ENCODE measurements around the gene HABP2. TPM values are rescaled to one million over a fixed set of nuclear protein-coding genes. Genes with fewer than 3 reads are reported as not detected.

HABP2 gene
- total RNA-seq, 1 donor from 2014 or later, result not detected

DNA sequence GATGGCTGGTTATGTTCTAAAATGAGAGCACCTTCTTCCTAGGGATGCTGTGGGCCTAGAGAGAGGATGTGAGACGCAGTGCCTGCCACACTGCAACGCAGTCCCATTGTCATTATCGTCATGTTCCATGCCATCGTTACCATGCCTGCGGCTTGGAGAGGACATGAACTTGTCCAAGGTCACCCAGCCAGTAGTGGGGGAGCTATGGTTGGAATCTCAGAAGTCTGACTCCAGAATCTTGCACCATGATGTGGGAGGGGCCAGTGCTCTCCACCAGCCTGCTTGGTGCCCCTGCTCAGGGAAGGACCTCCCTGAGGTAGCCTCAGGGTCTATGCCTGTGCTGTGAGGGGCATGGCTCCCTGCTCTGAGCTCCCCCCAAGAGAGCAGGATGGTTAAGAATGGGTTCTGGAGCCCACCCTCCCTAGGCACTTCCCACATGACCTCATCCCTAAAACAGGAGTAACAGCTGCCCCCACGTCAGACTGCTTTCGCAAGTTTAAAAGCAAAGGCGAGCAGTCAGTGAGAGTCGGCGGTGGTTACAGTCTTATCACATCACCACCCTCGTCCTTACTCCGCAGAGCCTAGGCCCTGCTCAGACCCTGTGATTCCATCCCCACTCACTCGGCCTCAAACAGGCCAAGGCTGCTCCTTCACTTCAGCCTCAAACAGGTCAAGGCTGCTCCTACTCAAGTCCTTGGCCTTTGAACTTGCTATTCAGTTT is 50.4 kb downstream of the HABP2 start:
- Histone ChIP-seq H3K27me3 (no peaks in the 10 kb centered on the region), H3K4me1 (no peaks in the 10 kb centered on the region), H3K4me3 (no peak overlapping the region), H3K27ac (no peak overlapping the region), H3K36me3 (no peaks in the 10 kb centered on the region), H3K9me3 (no peaks in the 10 kb centered on the region)
- intact Hi-C loops (cut with DNase I), result no loop called here
- DNase-seq (ENCODE audit: low spot score in 2 of 2), result no peak
- TF ChIP-seq, protein P1, sequence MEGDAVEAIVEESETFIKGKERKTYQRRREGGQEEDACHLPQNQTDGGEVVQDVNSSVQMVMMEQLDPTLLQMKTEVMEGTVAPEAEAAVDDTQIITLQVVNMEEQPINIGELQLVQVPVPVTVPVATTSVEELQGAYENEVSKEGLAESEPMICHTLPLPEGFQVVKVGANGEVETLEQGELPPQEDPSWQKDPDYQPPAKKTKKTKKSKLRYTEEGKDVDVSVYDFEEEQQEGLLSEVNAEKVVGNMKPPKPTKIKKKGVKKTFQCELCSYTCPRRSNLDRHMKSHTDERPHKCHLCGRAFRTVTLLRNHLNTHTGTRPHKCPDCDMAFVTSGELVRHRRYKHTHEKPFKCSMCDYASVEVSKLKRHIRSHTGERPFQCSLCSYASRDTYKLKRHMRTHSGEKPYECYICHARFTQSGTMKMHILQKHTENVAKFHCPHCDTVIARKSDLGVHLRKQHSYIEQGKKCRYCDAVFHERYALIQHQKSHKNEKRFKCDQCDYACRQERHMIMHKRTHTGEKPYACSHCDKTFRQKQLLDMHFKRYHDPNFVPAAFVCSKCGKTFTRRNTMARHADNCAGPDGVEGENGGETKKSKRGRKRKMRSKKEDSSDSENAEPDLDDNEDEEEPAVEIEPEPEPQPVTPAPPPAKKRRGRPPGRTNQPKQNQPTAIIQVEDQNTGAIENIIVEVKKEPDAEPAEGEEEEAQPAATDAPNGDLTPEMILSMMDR (IDR thresholded peaks at IDR 0.05), result no peak

DNA sequence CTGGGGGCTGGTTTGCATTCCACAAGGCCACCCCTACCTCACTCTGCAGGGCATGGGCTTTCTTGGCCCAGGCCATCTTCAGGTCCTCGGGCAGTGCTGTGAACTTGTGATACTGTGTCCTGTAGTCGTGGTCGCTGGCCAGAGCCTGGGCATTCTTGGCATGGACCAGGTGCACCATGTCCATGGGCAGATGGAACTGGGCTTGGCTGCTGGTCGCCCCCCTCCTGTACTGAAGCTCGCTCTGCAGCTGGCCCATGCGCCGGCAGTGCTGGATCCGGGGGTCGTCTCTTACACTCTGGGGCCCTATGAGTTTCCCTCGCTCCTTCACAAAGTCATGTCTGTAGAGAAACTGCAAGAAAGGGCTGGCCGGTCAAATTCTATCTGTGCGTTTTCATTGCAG is 51.7 kb downstream of the HABP2 start:
- Histone ChIP-seq H3K27ac (no peak overlapping the region), H3K36me3 (no peaks in the 10 kb centered on the region), H3K27me3 (no peaks in the 10 kb centered on the region), H3K4me1 (no peaks in the 10 kb centered on the region), H3K9me3 (no peaks in the 10 kb centered on the region), H3K4me3 (no peak overlapping the region)
- no peak for DNase-seq (ENCODE audit: low spot score in 2 of 2)
- TF ChIP-seq, protein P1 (IDR thresholded peaks at IDR 0.05), result no peak
- intact Hi-C loops (cut with DNase I), result no loop called here

DNA sequence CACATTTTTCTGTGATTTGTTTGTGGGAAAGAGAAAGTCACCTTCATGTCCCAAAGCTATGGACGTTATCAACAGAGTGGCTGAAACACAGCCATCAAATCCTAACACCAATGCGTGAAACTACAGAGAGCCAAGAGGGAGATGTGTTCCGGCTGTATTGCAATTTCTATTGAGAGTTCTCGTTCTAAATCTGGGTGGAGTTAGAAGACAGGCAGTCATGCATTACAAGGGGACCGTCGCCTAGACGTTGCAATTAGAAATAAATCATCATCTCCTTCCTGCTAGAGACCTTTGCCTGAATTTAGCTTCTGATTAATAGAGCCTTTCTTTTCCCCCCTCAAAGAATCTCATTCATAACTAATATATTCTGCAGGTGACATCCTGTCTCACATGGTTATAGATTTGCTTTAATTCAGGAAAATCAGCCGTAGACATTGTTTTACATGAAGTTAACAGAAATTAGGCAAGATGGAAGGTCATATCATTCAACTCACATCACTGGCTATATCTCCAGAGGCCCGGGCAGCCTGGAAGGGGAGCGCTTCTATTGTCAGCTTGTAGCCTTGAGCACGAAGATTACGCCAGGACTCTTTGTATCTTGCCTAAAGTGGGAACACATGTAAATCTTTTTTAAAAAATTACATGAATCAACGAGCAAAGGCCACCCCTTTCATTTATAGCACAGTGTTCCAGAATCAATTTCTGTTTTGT is 52.6 kb downstream of the HABP2 start:
- TF ChIP-seq, protein P1 (IDR thresholded peaks at IDR 0.05), result no peak
- Histone ChIP-seq H3K27ac (no peak overlapping the region), H3K27me3 (no peaks in the 10 kb centered on the region), H3K36me3 (no peaks in the 10 kb centered on the region), H3K4me1 (no peaks in the 10 kb centered on the region), H3K4me3 (no peak overlapping the region), H3K9me3 (no peaks in the 10 kb centered on the region)
- intact Hi-C loops (cut with DNase I), result no loop called here
- no peak for DNase-seq (ENCODE audit: low spot score in 2 of 2)

DNA sequence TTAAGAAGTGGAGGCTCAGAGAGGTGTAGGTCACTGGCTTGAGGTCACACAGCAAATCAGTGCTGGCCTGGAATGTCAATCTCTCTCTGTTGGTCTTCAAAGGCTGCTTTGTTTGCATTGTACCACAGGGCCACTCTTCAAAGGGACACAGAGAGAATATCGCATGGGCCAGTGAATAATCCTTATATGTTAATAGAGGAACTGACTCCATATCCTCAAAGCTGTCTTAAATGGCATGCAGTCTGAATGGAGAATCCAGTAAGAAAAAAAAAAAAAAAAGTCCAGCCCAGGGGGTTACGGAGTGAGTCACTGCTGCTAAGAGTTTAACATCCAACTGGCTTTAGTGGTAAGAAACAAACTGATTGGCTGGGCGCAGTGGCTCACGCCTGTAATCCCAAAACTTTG is 56.9 kb downstream of the HABP2 start:
- DNase-seq (ENCODE audit: low spot score in 2 of 2), result no peak
- intact Hi-C loops (cut with DNase I), result no loop called here
- TF ChIP-seq, protein P1 (IDR thresholded peaks at IDR 0.05), result no peak
- no peak overlapping the region for H3K27ac ChIP-seq
- H3K4me1 ChIP-seq, result no peaks in the 10 kb centered on the region
- no peaks in the 10 kb centered on the region for H3K9me3 ChIP-seq
- H3K36me3 ChIP-seq, result no peaks in the 10 kb centered on the region
- no peaks in the 10 kb centered on the region for H3K27me3 ChIP-seq
- H3K4me3 ChIP-seq, result no peak overlapping the region

DNA sequence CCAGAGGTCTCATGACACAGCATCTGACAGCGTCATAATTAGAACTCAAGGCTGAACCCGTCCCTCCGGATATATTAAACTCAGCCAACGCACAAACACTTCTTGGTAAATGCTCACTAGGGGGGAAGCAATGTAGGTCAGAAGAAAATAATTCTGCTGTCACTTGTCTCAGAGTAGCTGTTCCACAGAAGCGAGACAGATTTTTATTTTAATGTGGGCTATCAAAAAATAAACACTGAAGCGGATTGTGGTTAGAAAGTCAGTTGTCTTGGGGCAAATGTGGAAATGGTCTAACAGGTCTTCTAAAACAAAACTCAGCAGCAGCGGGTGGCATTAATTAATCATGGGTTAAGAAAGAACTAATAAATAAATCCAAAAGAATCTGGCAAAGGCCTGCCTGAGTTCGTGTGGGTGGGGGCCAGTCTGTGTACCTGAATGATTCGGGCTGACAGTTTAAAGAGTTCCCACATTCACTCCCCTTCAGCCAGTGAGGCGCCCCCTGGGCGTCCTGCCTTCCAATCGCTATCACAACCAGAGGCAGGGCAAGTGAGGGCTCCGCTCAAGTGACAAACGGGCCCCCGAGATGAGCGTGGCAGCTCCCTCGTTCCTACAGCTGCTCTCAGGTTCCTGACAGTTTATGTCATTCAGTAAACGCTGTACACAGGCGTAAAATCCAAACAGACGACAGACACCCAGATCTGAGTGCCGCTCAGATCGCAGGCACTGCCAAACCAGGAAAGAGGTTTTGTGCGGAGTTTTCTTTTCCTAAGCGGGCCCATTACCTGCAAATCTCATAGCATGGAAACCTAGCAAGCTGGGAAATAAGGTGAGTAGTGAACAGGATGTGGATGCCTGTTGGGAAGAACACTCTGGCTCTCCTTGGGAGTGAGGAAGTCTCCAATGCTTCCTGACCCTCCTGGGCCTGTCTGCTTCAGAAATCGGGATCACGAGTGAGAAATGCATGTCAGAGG is 58.1 kb downstream of the HABP2 start:
- Histone ChIP-seq H3K27me3 (no peaks in the 10 kb centered on the region), H3K4me1 (no peaks in the 10 kb centered on the region), H3K27ac (no peak overlapping the region), H3K4me3 (no peak overlapping the region), H3K9me3 (no peaks in the 10 kb centered on the region), H3K36me3 (no peaks in the 10 kb centered on the region)
- DNase-seq (ENCODE audit: low spot score in 2 of 2), result no peak
- TF ChIP-seq, protein P1 (IDR thresholded peaks at IDR 0.05), result no peak
- intact Hi-C loops (cut with DNase I), result no loop called here

Measured in ascending aorta (tissue), 2 donors.